HL-60 (cell line): ENCODE measurements around the gene INKA2.

Experiments
- CTCF ChIP-seq: IDR thresholded peaks from one replicate; pipeline ENCODE4 v1.5.1; 2011; ENCODE audit warnings: low read length, control low read depth, inconsistent platforms; ENCODE audit not compliant: insufficient read depth
- GABPA ChIP-seq: IDR thresholded peaks from 2 replicates; pipeline ENCODE4 v1.6.1; 2012; ENCODE audit warnings: low read depth
- POLR2AphosphoS5 ChIP-seq: IDR thresholded peaks from 2 replicates; pipeline ENCODE4 v1.6.1; 2012; ENCODE audit warnings: low read depth
- REST ChIP-seq: IDR thresholded peaks from 2 replicates; pipeline ENCODE4 v1.6.1; 2012; ENCODE audit warnings: low read depth; ENCODE audit not compliant: insufficient replicate concordance
- SPI1 ChIP-seq: IDR thresholded peaks from 2 replicates; pipeline ENCODE4 v1.6.1; 2012; ENCODE audit warnings: low read depth, mild to moderate bottlenecking, borderline replicate concordance

GRCh38 chr1:111734426-111734825 is 4.8 kb downstream of the INKA2 start:
- TF ChIP-seq CTCF (no peak), POLR2AphosphoS5 (no peak), REST (no peak), SPI1 (no peak), GABPA (no peak)
